Caco-2 (cell line): ENCODE results near the gene VEPH1. TPM values are rescaled to one million over a fixed set of nuclear protein-coding genes. Genes with fewer than 3 reads are reported as not detected.

Experiments used
- BruUV-seq: library from RNA; stranded (reverse); fragments of 400-500 nt; replicated peaks from 2 replicates; lab custom pipeline; 2021; lab: Mats Ljungman, UMichigan
- CTCF ChIA-PET: fragments of 300-600 bp; sonication (Branson Sonifier 250); formaldehyde crosslinking; loops from one replicate; lab custom pipeline; 2022; ENCODE audit warnings: antibody characterized with exemption; lab: Charles Lee
- POLR2A ChIA-PET: fragments of 300-600 bp; sonication (Branson Sonifier 250); formaldehyde crosslinking; loops from one replicate; lab custom pipeline; 2022; ENCODE audit warnings: antibody characterized with exemption; lab: Charles Lee
- DNase-seq, 2 experiments: peaks; one replicate each; pipeline versions ENCODE4 v3.0.0 to v3.0.0-alpha.2; 2020 to 2022
- H3K27me3 ChIP-seq: replicated peaks from 2 replicates; pipeline ENCODE4 v1.6.0; 2011; ENCODE audit warnings: low read length; ENCODE audit not compliant: control insufficient read depth, insufficient read depth
- H3K36me3 ChIP-seq: 2 replicates; pipeline ENCODE4 v1.5.1; 2011; ENCODE audit warnings: low read length; ENCODE audit not compliant: control insufficient read depth, insufficient read depth
- H3K4me1 ChIP-seq: fragments of 250-450 bp; sonication (Bioruptor Pico); 2 replicates; pipeline ENCODE4 v1.5.1; 2020; ENCODE audit warnings: mild to moderate bottlenecking
- H3K4me3 ChIP-seq: 2 replicates; pipeline ENCODE4 v1.5.1; 2011; ENCODE audit warnings: low read depth, mild to moderate bottlenecking, control low read depth, low read length
- H3K9me3 ChIP-seq: fragments of 250-450 bp; sonication (Bioruptor Pico); 2 replicates; pipeline ENCODE4 v1.5.1; 2020; ENCODE audit warnings: mild to moderate bottlenecking, moderate library complexity
- H3K27ac Mint-ChIP-seq: one replicate; pipeline ENCODE4 v1.8.0; 2022; ENCODE audit warnings: mixed read lengths; ENCODE audit not compliant: unreplicated experiment
- H3K27me3 Mint-ChIP-seq: one replicate; pipeline ENCODE4 v1.8.0; 2022; ENCODE audit warnings: mixed read lengths; ENCODE audit not compliant: insufficient read depth, unreplicated experiment
- H3K36me3 Mint-ChIP-seq: one replicate; pipeline ENCODE4 v1.8.0; 2022; ENCODE audit warnings: mild to moderate bottlenecking, mixed read lengths; ENCODE audit not compliant: insufficient read depth, unreplicated experiment
- H3K4me1 Mint-ChIP-seq: one replicate; pipeline ENCODE4 v1.8.0; 2022; ENCODE audit warnings: low read depth, mixed read lengths; ENCODE audit not compliant: unreplicated experiment
- H3K4me3 Mint-ChIP-seq: one replicate; pipeline ENCODE4 v1.8.0; 2022; ENCODE audit warnings: mild to moderate bottlenecking, moderate library complexity, mixed read lengths; ENCODE audit not compliant: unreplicated experiment
- H3K9me3 Mint-ChIP-seq: one replicate; pipeline ENCODE4 v1.8.0; 2022; ENCODE audit warnings: mixed read lengths; ENCODE audit not compliant: unreplicated experiment
- CTCF ChIP-seq, 2 experiments: fragments of 200-600 bp in 1 of 2; IDR thresholded peaks; 1 replicate in 1 of 2; 2 replicates in 1 of 2; pipeline versions ENCODE4 v1.5.1 to v1.8.0; 2011 to 2022; ENCODE audit warnings: antibody characterized with exemption in 1 of 2, control low read depth in 1 of 2, inconsistent platforms in 1 of 2, low read depth in 1 of 2, low read length in 1 of 2, mild to moderate bottlenecking in 1 of 2, moderate library complexity in 1 of 2; ENCODE audit not compliant: insufficient read depth in 1 of 2, severe bottlenecking in 1 of 2, unreplicated experiment in 1 of 2
- intact Hi-C: fragments of 100-400 bp; cut with micrococcal nuclease; formaldehyde crosslinking; loops from one replicate; pipeline ENCODE4 v1.10.0; 2022; ENCODE audit not compliant: unreplicated experiment
- total RNA-seq: library from RNA; stranded (reverse); gene quantifications from 2 replicates; pipeline ENCODE4 v1.2.3, GENCODE V29; 2022

The VEPH1 gene
- total RNA-seq, 1 experiment from 2014 or later, result 12.0 TPM

GRCh38 chr3:157263027-157263426 lies 240.2 kb downstream of the VEPH1 start:
- DNase-seq, result no peak
- TF ChIP-seq CTCF (IDR thresholded peaks at IDR 0.05; ENCODE audit: insufficient read depth in 1 of 2, low read depth in 1 of 2, low read length in 1 of 2, severe bottlenecking in 1 of 2, unreplicated experiment in 1 of 2), result no peak
- Histone ChIP-seq H3K4me3 (no peak overlapping the region), H3K9me3 (no peaks in the 10 kb centered on the region), H3K27me3 (no peaks in the 10 kb centered on the region), H3K4me1 (no peaks in the 10 kb centered on the region), H3K36me3 (no peaks in the 10 kb centered on the region)
- H3K4me1 Mint-ChIP-seq, result no peaks in the 10 kb centered on the region
- intact Hi-C loops, result no loop called here
- no peaks in the 10 kb centered on the region for H3K9me3 Mint-ChIP-seq
- H3K27ac Mint-ChIP-seq, result no peak overlapping the region
- H3K27me3 Mint-ChIP-seq, result peaks cover 19% of the 10 kb centered on the region
- H3K36me3 Mint-ChIP-seq, result no peaks in the 10 kb centered on the region
- CTCF ChIA-PET, result no interaction called here
- POLR2A ChIA-PET, result no interaction called here
- BruUV-seq, result no TSS peak
- no peak overlapping the region for H3K4me3 Mint-ChIP-seq

- Mint-ChIP-seq H3K4me1 (no peaks in the 10 kb centered on the region), H3K9me3 (no peaks in the 10 kb centered on the region), H3K36me3 (no peaks in the 10 kb centered on the region), H3K4me3 (no peak overlapping the region), H3K27me3 (peaks cover 20% of the 10 kb centered on the region), H3K27ac (no peak overlapping the region)
- intact Hi-C loops, result no loop called here
- Histone ChIP-seq H3K27me3 (no peaks in the 10 kb centered on the region), H3K4me3 (no peak overlapping the region), H3K4me1 (no peaks in the 10 kb centered on the region), H3K36me3 (no peaks in the 10 kb centered on the region), H3K9me3 (no peaks in the 10 kb centered on the region)
- TF ChIP-seq CTCF (IDR thresholded peaks at IDR 0.05; ENCODE audit: insufficient read depth in 1 of 2, low read depth in 1 of 2, low read length in 1 of 2, severe bottlenecking in 1 of 2, unreplicated experiment in 1 of 2), result no peak
- CTCF ChIA-PET, result no interaction called here
- no peak for DNase-seq
- no TSS peak for BruUV-seq
- POLR2A ChIA-PET, result no interaction called here
Measured at GRCh38 chr3:157261000-157261399, 242.2 kb downstream of the VEPH1 start.

GRCh38 chr3:157259825-157260224 lies 243.4 kb downstream of the VEPH1 start:
- Histone ChIP-seq H3K27me3 (no peaks in the 10 kb centered on the region), H3K4me3 (no peak overlapping the region), H3K9me3 (no peaks in the 10 kb centered on the region), H3K4me1 (no peaks in the 10 kb centered on the region), H3K36me3 (no peaks in the 10 kb centered on the region)
- no TSS peak for BruUV-seq
- no peak overlapping the region for H3K4me3 Mint-ChIP-seq
- TF ChIP-seq CTCF (IDR thresholded peaks at IDR 0.05; ENCODE audit: insufficient read depth in 1 of 2, low read depth in 1 of 2, low read length in 1 of 2, severe bottlenecking in 1 of 2, unreplicated experiment in 1 of 2), result no peak
- H3K9me3 Mint-ChIP-seq, result no peaks in the 10 kb centered on the region
- H3K27me3 Mint-ChIP-seq, result peaks cover 19% of the 10 kb centered on the region
- H3K4me1 Mint-ChIP-seq, result no peaks in the 10 kb centered on the region
- no peak for DNase-seq
- POLR2A ChIA-PET, result no interaction called here
- intact Hi-C loops, result no loop called here
- CTCF ChIA-PET, result no interaction called here
- H3K27ac Mint-ChIP-seq, result no peak overlapping the region
- H3K36me3 Mint-ChIP-seq, result no peaks in the 10 kb centered on the region
